ENCODE data around the gene LYSET. TPM values are rescaled to one million over a fixed set of nuclear protein-coding genes. Genes with fewer than 3 reads are reported as not detected.

The LYSET gene
- polyA plus RNA-seq, 1 of the 3 experiments (the other 2 are of a cell fraction), result 17.7 TPM

GRCh38 chr14:93186956-93187355 lies 1.8 kb downstream of the LYSET start:
- Histone ChIP-seq H3F3A (replicated peaks; ENCODE audit: insufficient read depth) (peaks cover 8% of the 10 kb centered on the region), H3K4me2 (no peak overlapping the region), H3K36me3 (replicated peaks in 1 of 2; ENCODE audit: control insufficient read depth in 1 of 2, insufficient read depth in 2 of 2, low read length in 1 of 2) (peaks cover 34 to 47% of the 10 kb centered on the region in 2 experiments), H3K4me3 (ENCODE audit: low read depth in 2 of 2, low read length in 1 of 2) (no peak overlapping the region), H2AFZ (ENCODE audit: low read depth) (no peak overlapping the region), H3K79me2 (ENCODE audit: insufficient read depth) (peaks cover 63% of the 10 kb centered on the region), H3K9me3 (no peaks in the 10 kb centered on the region), H4K20me1 (ENCODE audit: insufficient read depth) (peaks cover 4% of the 10 kb centered on the region; the same call in 1 of the 2 replicates), H3K4me1 (ENCODE audit: control insufficient read depth in 1 of 2, insufficient read depth in 2 of 2, low read depth in 1 of 2, low read length in 1 of 2) (peaks cover 2 to 17% of the 10 kb centered on the region in 2 experiments; a peak in 2 of 4 replicates), H3K9ac (no peak overlapping the region), H3K27me3 (ENCODE audit: insufficient read depth) (no peaks in the 10 kb centered on the region), H3K27ac (ENCODE audit: low read depth in 2 of 2, low read length in 1 of 2) (no peak overlapping the region), H3K9me2 (no peaks in the 10 kb centered on the region)
- no peak for DNase-seq
- 92% methylated on average over 3 of the region's 3 CpGs for WGBS (ENCODE audit: low lambda C conversion rate)
- TF ChIP-seq RCOR1 (IDR thresholded peaks at IDR 0.05; ENCODE audit: low read length), result no peak
- ChIA-PET POLR2A (interaction anchor here (0.6 kb wide), 1 partner anchor 244 kb away, joined by 3 read pairs; the partner anchor contains the start of gene UNC79), CTCF (interaction anchor here (1.6 kb wide), 1 partner anchor 9 kb away, joined by 4 read pairs; no protein-coding TSS in a partner anchor)

- H3K9me2 ChIP-seq, result no peaks in the 10 kb centered on the region
- DNase-seq, result no peak
- WGBS (ENCODE audit: low lambda C conversion rate), result 70% methylated on average over 1 of the region's 1 CpG
- peaks cover 0 to 8% of the 10 kb centered on the region in 2 experiments for H3K36me3 ChIP-seq (replicated peaks in 1 of 2; ENCODE audit: control insufficient read depth in 1 of 2, insufficient read depth in 2 of 2, low read length in 1 of 2)
- H3K27ac ChIP-seq (ENCODE audit: low read depth in 2 of 2, low read length in 1 of 2), result no peak overlapping the region
- H3K27me3 ChIP-seq (ENCODE audit: insufficient read depth), result no peaks in the 10 kb centered on the region
- no peak overlapping the region for H3K4me3 ChIP-seq (ENCODE audit: low read depth in 2 of 2, low read length in 1 of 2)
- H3K4me1 ChIP-seq (ENCODE audit: control insufficient read depth in 1 of 2, insufficient read depth in 2 of 2, low read depth in 1 of 2, low read length in 1 of 2), result no peaks in the 10 kb centered on the region
- H4K20me1 ChIP-seq (ENCODE audit: insufficient read depth), result no peaks in the 10 kb centered on the region
- H3K9me3 ChIP-seq, result no peaks in the 10 kb centered on the region
- peaks cover 4% of the 10 kb centered on the region for H3F3A ChIP-seq (replicated peaks; ENCODE audit: insufficient read depth)
- H3K79me2 ChIP-seq (ENCODE audit: insufficient read depth), result peaks cover 6% of the 10 kb centered on the region; the same call in 1 of the 2 replicates
- TF ChIP-seq NRF1 (IDR thresholded peaks at IDR 0.05; ENCODE audit: low read depth, low read length) (no peak), RAD21 (IDR thresholded peaks at IDR 0.05; ENCODE audit: low read length) (no peak), ELF1 (IDR thresholded peaks at IDR 0.05) (no peak), SIN3A (IDR thresholded peaks at IDR 0.05; ENCODE audit: borderline replicate concordance, low read depth, low read length) (no peak), POLR2AphosphoS5 (IDR thresholded peaks at IDR 0.05; ENCODE audit: low read depth, low read length) (no peak)
- TF ChIP-seq, protein P1, sequence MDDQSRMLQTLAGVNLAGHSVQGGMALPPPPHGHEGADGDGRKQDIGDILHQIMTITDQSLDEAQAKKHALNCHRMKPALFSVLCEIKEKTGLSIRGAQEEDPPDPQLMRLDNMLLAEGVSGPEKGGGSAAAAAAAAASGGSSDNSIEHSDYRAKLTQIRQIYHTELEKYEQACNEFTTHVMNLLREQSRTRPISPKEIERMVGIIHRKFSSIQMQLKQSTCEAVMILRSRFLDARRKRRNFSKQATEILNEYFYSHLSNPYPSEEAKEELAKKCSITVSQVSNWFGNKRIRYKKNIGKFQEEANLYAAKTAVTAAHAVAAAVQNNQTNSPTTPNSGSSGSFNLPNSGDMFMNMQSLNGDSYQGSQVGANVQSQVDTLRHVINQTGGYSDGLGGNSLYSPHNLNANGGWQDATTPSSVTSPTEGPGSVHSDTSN (IDR thresholded peaks at IDR 0.05), result no peak
- ChIA-PET POLR2A (no interaction called here), CTCF (interaction anchor here (0.9 to 1.4 kb wide), 6 partner anchors 11 to 243 kb away, joined by 3 to 9 read pairs (median 4); partner anchors contain the start of genes GON7, LYSET, MOAP1 and UBR7)
- H3K9ac ChIP-seq, result no peak overlapping the region
- H3K4me2 ChIP-seq, result no peak overlapping the region
- H2AFZ ChIP-seq (ENCODE audit: low read depth), result no peak overlapping the region
Measured at GRCh38 chr14:93195316-93195999, 10.3 kb downstream of the LYSET start.

DNA sequence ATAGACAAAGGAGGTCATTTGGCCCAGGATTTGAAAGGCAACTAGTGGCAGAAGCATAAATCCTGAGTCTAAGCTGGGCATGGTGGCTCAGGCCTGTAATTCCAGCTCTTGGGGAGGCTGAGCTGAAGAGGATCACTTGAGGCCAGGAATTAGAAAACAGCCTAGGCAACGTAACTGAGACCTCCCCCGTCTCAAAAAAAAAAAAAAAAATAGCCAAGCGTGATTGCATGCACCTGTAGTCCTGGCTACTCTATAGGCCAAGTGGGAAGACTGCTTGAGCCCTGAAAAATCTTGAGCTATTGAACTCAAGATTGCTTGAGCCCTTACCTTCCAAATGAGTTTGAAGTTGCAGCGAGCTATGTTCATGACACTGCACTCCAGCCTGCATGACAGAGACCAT lies 13.9 kb downstream of the LYSET start:
- Histone ChIP-seq H3K9me2 (no peaks in the 10 kb centered on the region), H3K79me2 (ENCODE audit: insufficient read depth) (peaks cover 12% of the 10 kb centered on the region), H3F3A (replicated peaks; ENCODE audit: insufficient read depth) (peaks cover 11% of the 10 kb centered on the region), H3K27ac (ENCODE audit: low read depth in 2 of 2, low read length in 1 of 2) (no peak overlapping the region), H3K9me3 (no peaks in the 10 kb centered on the region), H3K4me3 (ENCODE audit: low read depth in 2 of 2, low read length in 1 of 2) (no peak overlapping the region), H4K20me1 (ENCODE audit: insufficient read depth) (no peaks in the 10 kb centered on the region), H3K4me2 (no peak overlapping the region), H3K4me1 (ENCODE audit: control insufficient read depth in 1 of 2, insufficient read depth in 2 of 2, low read depth in 1 of 2, low read length in 1 of 2) (no peaks in the 10 kb centered on the region), H3K9ac (no peak overlapping the region), H3K27me3 (ENCODE audit: insufficient read depth) (no peaks in the 10 kb centered on the region), H2AFZ (ENCODE audit: low read depth) (no peak overlapping the region), H3K36me3 (replicated peaks in 1 of 2; ENCODE audit: control insufficient read depth in 1 of 2, insufficient read depth in 2 of 2, low read length in 1 of 2) (peaks cover 2 to 9% of the 10 kb centered on the region in 2 experiments)
- 97% methylated on average over 4 of the region's 4 CpGs for WGBS (ENCODE audit: low lambda C conversion rate)
- POLR2A ChIA-PET, result no interaction called here
- DNase-seq, result no peak
- CTCF ChIA-PET, result interaction anchor here (1.4 kb wide), 1 partner anchor 23 kb away, joined by 3 read pairs; no protein-coding TSS in a partner anchor
- no peak for TF ChIP-seq MXI1 (IDR thresholded peaks at IDR 0.05; ENCODE audit: low read depth, low read length)
- TF ChIP-seq, protein P2, sequence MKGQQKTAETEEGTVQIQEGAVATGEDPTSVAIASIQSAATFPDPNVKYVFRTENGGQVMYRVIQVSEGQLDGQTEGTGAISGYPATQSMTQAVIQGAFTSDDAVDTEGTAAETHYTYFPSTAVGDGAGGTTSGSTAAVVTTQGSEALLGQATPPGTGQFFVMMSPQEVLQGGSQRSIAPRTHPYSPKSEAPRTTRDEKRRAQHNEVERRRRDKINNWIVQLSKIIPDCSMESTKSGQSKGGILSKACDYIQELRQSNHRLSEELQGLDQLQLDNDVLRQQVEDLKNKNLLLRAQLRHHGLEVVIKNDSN (IDR thresholded peaks at IDR 0.05; ENCODE audit: borderline replicate concordance, low read depth), result no peak
- TF ChIP-seq SMC3 (IDR thresholded peaks at IDR 0.05; ENCODE audit: low read depth, low read length), result no peak
- no peak for TF ChIP-seq RFX5 (IDR thresholded peaks at IDR 0.05; ENCODE audit: low read length)
- TF ChIP-seq POLR2AphosphoS5 (IDR thresholded peaks at IDR 0.05; ENCODE audit: low read depth, low read length), result no peak
- TF ChIP-seq, protein P3, sequence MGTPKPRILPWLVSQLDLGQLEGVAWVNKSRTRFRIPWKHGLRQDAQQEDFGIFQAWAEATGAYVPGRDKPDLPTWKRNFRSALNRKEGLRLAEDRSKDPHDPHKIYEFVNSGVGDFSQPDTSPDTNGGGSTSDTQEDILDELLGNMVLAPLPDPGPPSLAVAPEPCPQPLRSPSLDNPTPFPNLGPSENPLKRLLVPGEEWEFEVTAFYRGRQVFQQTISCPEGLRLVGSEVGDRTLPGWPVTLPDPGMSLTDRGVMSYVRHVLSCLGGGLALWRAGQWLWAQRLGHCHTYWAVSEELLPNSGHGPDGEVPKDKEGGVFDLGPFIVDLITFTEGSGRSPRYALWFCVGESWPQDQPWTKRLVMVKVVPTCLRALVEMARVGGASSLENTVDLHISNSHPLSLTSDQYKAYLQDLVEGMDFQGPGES (IDR thresholded peaks at IDR 0.05; ENCODE audit: low read depth, low read length), result no peak
- TF ChIP-seq FOXJ3 (CRISPR knock-in tag; IDR thresholded peaks at IDR 0.05), result no peak
- TF ChIP-seq, protein P4, sequence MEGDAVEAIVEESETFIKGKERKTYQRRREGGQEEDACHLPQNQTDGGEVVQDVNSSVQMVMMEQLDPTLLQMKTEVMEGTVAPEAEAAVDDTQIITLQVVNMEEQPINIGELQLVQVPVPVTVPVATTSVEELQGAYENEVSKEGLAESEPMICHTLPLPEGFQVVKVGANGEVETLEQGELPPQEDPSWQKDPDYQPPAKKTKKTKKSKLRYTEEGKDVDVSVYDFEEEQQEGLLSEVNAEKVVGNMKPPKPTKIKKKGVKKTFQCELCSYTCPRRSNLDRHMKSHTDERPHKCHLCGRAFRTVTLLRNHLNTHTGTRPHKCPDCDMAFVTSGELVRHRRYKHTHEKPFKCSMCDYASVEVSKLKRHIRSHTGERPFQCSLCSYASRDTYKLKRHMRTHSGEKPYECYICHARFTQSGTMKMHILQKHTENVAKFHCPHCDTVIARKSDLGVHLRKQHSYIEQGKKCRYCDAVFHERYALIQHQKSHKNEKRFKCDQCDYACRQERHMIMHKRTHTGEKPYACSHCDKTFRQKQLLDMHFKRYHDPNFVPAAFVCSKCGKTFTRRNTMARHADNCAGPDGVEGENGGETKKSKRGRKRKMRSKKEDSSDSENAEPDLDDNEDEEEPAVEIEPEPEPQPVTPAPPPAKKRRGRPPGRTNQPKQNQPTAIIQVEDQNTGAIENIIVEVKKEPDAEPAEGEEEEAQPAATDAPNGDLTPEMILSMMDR (IDR thresholded peaks at IDR 0.05), result no peak
- TF ChIP-seq RXRA (IDR thresholded peaks at IDR 0.05; ENCODE audit: borderline replicate concordance, low read depth), result no peak
- no peak for TF ChIP-seq ELF1 (IDR thresholded peaks at IDR 0.05)
